ENCODE results near the gene FGD2. TPM values are rescaled to one million over a fixed set of nuclear protein-coding genes. Genes with fewer than 3 reads are reported as not detected.

Gene FGD2
- total and polyA plus RNA-seq, 2 of the 8 experiments (the other 6 are each of a cell fraction or from before 2014, with no cell fraction given) = 0.12 to 0.32 TPM

DNA sequence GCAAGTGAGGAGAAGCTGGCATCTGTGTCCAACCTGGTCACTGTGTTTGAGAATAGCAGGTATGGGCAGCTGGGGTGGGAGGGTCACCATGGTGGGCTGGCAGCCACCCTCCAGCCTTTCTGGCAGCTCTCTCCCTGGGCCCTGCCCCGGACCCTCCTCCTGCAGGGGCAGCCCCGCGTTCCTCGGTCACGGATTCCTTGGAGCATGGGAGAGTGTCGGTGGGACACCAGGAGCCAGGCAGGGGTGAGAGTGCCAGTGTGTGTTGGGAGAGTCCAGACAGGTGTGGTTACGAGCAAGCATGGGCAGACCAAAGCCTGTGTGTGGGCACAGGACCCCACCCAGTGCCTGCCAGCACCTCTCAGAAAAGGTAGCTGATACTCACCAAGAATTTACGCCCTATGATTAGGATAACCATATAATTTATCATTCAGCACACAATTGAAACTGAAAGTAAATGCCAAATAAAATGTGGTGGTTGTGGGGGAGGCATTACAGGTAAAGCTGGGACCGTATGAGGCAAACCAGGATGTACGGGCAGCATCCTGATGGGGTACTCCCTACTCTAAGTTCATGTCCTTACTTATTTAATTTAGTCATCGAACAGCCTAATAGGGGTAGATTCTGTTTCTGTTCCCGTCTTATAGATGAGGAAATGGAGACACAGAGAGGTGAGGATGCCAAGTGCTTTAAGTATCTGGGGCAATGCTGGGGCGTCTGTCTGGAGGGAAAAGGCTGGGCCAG lies 542 bp downstream of the FGD2 start:
- Histone ChIP-seq H3K23ac (ENCODE audit: insufficient read length) (no peak overlapping the region), H2BK5ac (ENCODE audit: low read depth, low read length) (no peak overlapping the region), H3K27me3 (replicated peaks in 1 of 4; ENCODE audit: control insufficient read depth in 3 of 4, extremely low read depth in 1 of 4, insufficient read depth in 3 of 4, low read length in 3 of 4) (no peaks in the 10 kb centered on the region), H3K23me2 (ENCODE audit: low read depth, low read length) (no peaks in the 10 kb centered on the region), H3K79me1 (ENCODE audit: low read depth, low read length) (no peaks in the 10 kb centered on the region), H3K14ac (ENCODE audit: insufficient read length) (no peak overlapping the region), H3K36me3 (ENCODE audit: control insufficient read depth in 2 of 4, insufficient read depth in 4 of 4, low read length in 3 of 4) (no peaks in the 10 kb centered on the region), H2BK20ac (ENCODE audit: low read length) (no peak overlapping the region), H4K5ac (ENCODE audit: insufficient read length, low read depth, low read length) (no peak overlapping the region), H3K27ac (ENCODE audit: low read depth, low read length) (no peak overlapping the region; the same call in 1 of the 2 replicates), H3K4me1 (replicated peaks in 1 of 4; ENCODE audit: control insufficient read depth in 3 of 4, insufficient read depth in 4 of 4, low read length in 3 of 4) (no peaks in the 10 kb centered on the region), H4K20me1 (replicated peaks in 1 of 2; ENCODE audit: control insufficient read depth in 1 of 2, insufficient read depth in 2 of 2, low read length in 2 of 2) (no peaks in the 10 kb centered on the region), H3K18ac (ENCODE audit: extremely low read depth, low read length) (no peak overlapping the region), H3K4ac (replicated peaks; ENCODE audit: insufficient read length, low read depth, low read length) (no peak overlapping the region), H3K9me3 (ENCODE audit: insufficient read depth in 2 of 2, low read depth in 1 of 2, low read length in 1 of 2) (no peaks in the 10 kb centered on the region), H4K8ac (ENCODE audit: extremely low read depth, insufficient read depth, low read length) (no peak overlapping the region), H2BK15ac (ENCODE audit: low read length) (no peak overlapping the region), H3K4me3 (ENCODE audit: extremely low read depth in 1 of 4, insufficient read depth in 2 of 4, low read depth in 3 of 4, low read length in 4 of 4) (no peak overlapping the region), H2AK5ac (ENCODE audit: low read depth, low read length) (no peak overlapping the region), H3K9ac (replicated peaks in 1 of 4; ENCODE audit: extremely low read depth in 1 of 4, low read depth in 3 of 4, low read length in 3 of 4) (no peak overlapping the region), H2BK12ac (ENCODE audit: low read depth, low read length) (0 out of 2 replicates have a peak overlapping the region, but pooled peaks have one; percentile 17), H2AFZ (ENCODE audit: low read length) (no peak overlapping the region), H3K4me2 (ENCODE audit: insufficient read depth in 1 of 2, low read depth in 2 of 2, low read length in 2 of 2) (no peak overlapping the region), H3K79me2 (ENCODE audit: control insufficient read depth in 1 of 2, insufficient read depth in 2 of 2, low read length in 2 of 2) (no peaks in the 10 kb centered on the region), H2BK120ac (replicated peaks; ENCODE audit: low read depth, low read length) (no peak overlapping the region), H3K56ac (replicated peaks; ENCODE audit: insufficient read length, low read depth, low read length) (no peak overlapping the region), H4K91ac (replicated peaks; ENCODE audit: insufficient read length, low read length) (no peak overlapping the region)
- no peak for TF ChIP-seq JUND (IDR thresholded peaks at IDR 0.05; ENCODE audit: low read length)
- no peak for TF ChIP-seq EGR1 (IDR thresholded peaks at IDR 0.05; ENCODE audit: borderline replicate concordance, low read depth, low read length)
- no peak for TF ChIP-seq GABPA (IDR thresholded peaks at IDR 0.05; ENCODE audit: borderline replicate concordance, insufficient read depth, low read length)
- TF ChIP-seq RFX5 (IDR thresholded peaks at IDR 0.05; ENCODE audit: borderline replicate concordance, low read depth, low read length) = no peak
- no peak for TF ChIP-seq KDM5A (IDR thresholded peaks at IDR 0.05; ENCODE audit: low read length)
- TF ChIP-seq USF2 (IDR thresholded peaks at IDR 0.05; ENCODE audit: low read length) = no peak
- no peak for TF ChIP-seq RAD21 (IDR thresholded peaks at IDR 0.05 in 1 of 2, conservative IDR thresholded peaks at IDR 0.05 in 1 of 2; ENCODE audit: low read depth in 2 of 2, low read length in 2 of 2)
- no peak for TF ChIP-seq TCF12 (IDR thresholded peaks at IDR 0.05; ENCODE audit: low read depth, low read length)
- no peak for TF ChIP-seq E2F6 (IDR thresholded peaks at IDR 0.05)
- TF ChIP-seq BRCA1 (IDR thresholded peaks at IDR 0.05; ENCODE audit: low read depth, low read length) = no peak
- 89% methylated on average over 9 of the region's 13 CpGs; no CpG with 5 or more reads in 1 of the 2 experiments for WGBS, 2 experiments (ENCODE audit: extremely low coverage in 1 of 2, insufficient coverage in 1 of 2, insufficient read length in 1 of 2, insufficient replicate concordance in 2 of 2, low coverage in 1 of 2, low lambda C conversion rate in 2 of 2, missing lambda C conversion rate in 1 of 2)
- ChIA-PET CTCF (ENCODE audit: partially characterized antibody) (interaction anchor here (1.0 to 6.5 kb wide), 11 partner anchors 12 to 247 kb away, joined by 3 to 74 read pairs (median 4); no protein-coding TSS in a partner anchor), POLR2A (ENCODE audit: partially characterized antibody) (interaction anchor here (2.2 to 2.5 kb wide), 2 partner anchors 12 to 20 kb away, joined by 6 to 9 read pairs; partner anchors contain the start of gene MTCH1)
- DNase-seq (ENCODE audit: low read depth in 1 of 2, low spot score in 2 of 2) = no peak
- FAIRE-seq = no peak

All from H1 (cell line).